ENCODE results near the gene PRDM5.

- TF ChIP-seq ZNF274 (IDR thresholded peaks at IDR 0.05; ENCODE audit: low read depth, low read length) (no peak), YY1 (IDR thresholded peaks at IDR 0.05; ENCODE audit: insufficient read depth, insufficient read length) (no peak), SUZ12 (IDR thresholded peaks at IDR 0.05; ENCODE audit: extremely low read depth, insufficient read depth, insufficient read length) (no peak)
Measured at GRCh38 chr4:120680647-120681228, 241.8 kb downstream of the PRDM5 start.

Data from NT2/D1 (cell line).